ENCODE data around the gene GNG12.

Gene GNG12

GRCh38 chr1:67855444-67855843 is 22.2 kb upstream of the GNG12 start:
- in situ Hi-C loops (cut with MboI; ENCODE audit: low pct_unique_long_range_greater_than_20kb, low sequenced_read_pairs, unreplicated experiment), result no loop called here
- no peak for DNase-seq (ENCODE audit: low spot score)
- TF ChIP-seq CTCF (IDR thresholded peaks at IDR 0.05; ENCODE audit: extremely low read depth, insufficient read depth, missing control alignments), result no peak

GRCh38 chr1:67853704-67854103 is 20.4 kb upstream of the GNG12 start:
- in situ Hi-C loops (cut with MboI; ENCODE audit: low pct_unique_long_range_greater_than_20kb, low sequenced_read_pairs, unreplicated experiment), result no loop called here
- no peak for DNase-seq (ENCODE audit: low spot score)
- peak; percentile 47 for TF ChIP-seq CTCF (IDR thresholded peaks at IDR 0.05; ENCODE audit: extremely low read depth, insufficient read depth, missing control alignments)

GRCh38 chr1:67851800-67852199 is 18.5 kb upstream of the GNG12 start:
- in situ Hi-C loops (cut with MboI; ENCODE audit: low pct_unique_long_range_greater_than_20kb, low sequenced_read_pairs, unreplicated experiment), result no loop called here
- DNase-seq (ENCODE audit: low spot score), result no peak
- no peak for TF ChIP-seq CTCF (IDR thresholded peaks at IDR 0.05; ENCODE audit: extremely low read depth, insufficient read depth, missing control alignments)

GRCh38 chr1:67850611-67851075 is 17.4 kb upstream of the GNG12 start:
- DNase-seq (ENCODE audit: low spot score), result no peak
- no peak for TF ChIP-seq CTCF (IDR thresholded peaks at IDR 0.05; ENCODE audit: extremely low read depth, insufficient read depth, missing control alignments)
- in situ Hi-C loops (cut with MboI; ENCODE audit: low pct_unique_long_range_greater_than_20kb, low sequenced_read_pairs, unreplicated experiment), result no loop called here

- DNase-seq (ENCODE audit: low spot score), result no peak
- in situ Hi-C loops (cut with MboI; ENCODE audit: low pct_unique_long_range_greater_than_20kb, low sequenced_read_pairs, unreplicated experiment), result no loop called here
- TF ChIP-seq CTCF (IDR thresholded peaks at IDR 0.05; ENCODE audit: extremely low read depth, insufficient read depth, missing control alignments), result peak; percentile 55
Measured at GRCh38 chr1:67850151-67850551, 16.9 kb upstream of the GNG12 start.

GRCh38 chr1:67847466-67847865 is 14.2 kb upstream of the GNG12 start:
- in situ Hi-C loops (cut with MboI; ENCODE audit: low pct_unique_long_range_greater_than_20kb, low sequenced_read_pairs, unreplicated experiment), result no loop called here
- no peak for TF ChIP-seq CTCF (IDR thresholded peaks at IDR 0.05; ENCODE audit: extremely low read depth, insufficient read depth, missing control alignments)
- no peak for DNase-seq (ENCODE audit: low spot score)

GRCh38 chr1:67846538-67846937 is 13.3 kb upstream of the GNG12 start:
- no peak for TF ChIP-seq CTCF (IDR thresholded peaks at IDR 0.05; ENCODE audit: extremely low read depth, insufficient read depth, missing control alignments)
- in situ Hi-C loops (cut with MboI; ENCODE audit: low pct_unique_long_range_greater_than_20kb, low sequenced_read_pairs, unreplicated experiment), result no loop called here
- no peak for DNase-seq (ENCODE audit: low spot score)

All from GM13977 (cell line).